Fibroblast of skin of right biceps (primary cell): ENCODE results near the gene KLHL33.
"Not testable (repeated sequence)": the region's sequence is repeated elsewhere in the genome, so short reads cannot be mapped to it uniquely, and the experiment has no call there.

Experiments
- DNase-seq: peaks from one replicate; pipeline ENCODE4 v3.0.0-alpha.2; 2013

KLHL33 gene

GRCh38 chr14:20452831-20453230, 16.9 kb upstream of the KLHL33 start:
- not testable (repeated sequence) for DNase-seq

- DNase-seq: no peak
Measured at GRCh38 chr14:20446889-20447288, 10.9 kb upstream of the KLHL33 start.

- not testable (repeated sequence) for DNase-seq
Measured at GRCh38 chr14:20443650-20444049, 7.7 kb upstream of the KLHL33 start.

- no peak for DNase-seq
Measured at GRCh38 chr14:20441461-20441860, 5.5 kb upstream of the KLHL33 start.

GRCh38 chr14:20440882-20441281, 4.9 kb upstream of the KLHL33 start:
- no peak for DNase-seq

GRCh38 chr14:20440465-20440864, 4.5 kb upstream of the KLHL33 start:
- DNase-seq: no peak

- no peak for DNase-seq
Measured at GRCh38 chr14:20438664-20439063, 2.7 kb upstream of the KLHL33 start.

- peak; percentile 79 for DNase-seq
Measured at GRCh38 chr14:20436363-20436755, 393 bp upstream of the KLHL33 start.

- DNase-seq: no peak
Measured at GRCh38 chr14:20434701-20435581, 1.0 kb downstream of the KLHL33 start.

- DNase-seq: no peak
Measured at GRCh38 chr14:20429801-20430669, 5.9 kb downstream of the KLHL33 start.

- no peak for DNase-seq
Measured at GRCh38 chr14:20428802-20429201, 7.2 kb downstream of the KLHL33 start.

GRCh38 chr14:20428010-20428365, 8.0 kb downstream of the KLHL33 start:
- no peak for DNase-seq

GRCh38 chr14:20427231-20428009, 8.5 kb downstream of the KLHL33 start:
- DNase-seq: peak; percentile 62

GRCh38 chr14:20424851-20425250, 11.1 kb downstream of the KLHL33 start:
- no peak for DNase-seq

GRCh38 chr14:20422886-20423285, 13.1 kb downstream of the KLHL33 start:
- no peak for DNase-seq

- DNase-seq: no peak
Measured at GRCh38 chr14:20421267-20421666, 14.7 kb downstream of the KLHL33 start.

GRCh38 chr14:20419419-20419818, 16.5 kb downstream of the KLHL33 start:
- no peak for DNase-seq

GRCh38 chr14:20418501-20418909, 17.5 kb downstream of the KLHL33 start:
- DNase-seq: no peak

GRCh38 chr14:20417250-20418186, 18.4 kb downstream of the KLHL33 start:
- no peak for DNase-seq

- no peak for DNase-seq
Measured at GRCh38 chr14:20416223-20416622, 19.7 kb downstream of the KLHL33 start.

- DNase-seq: peak; percentile 55
Measured at GRCh38 chr14:20415782-20416206, 20.2 kb downstream of the KLHL33 start.

GRCh38 chr14:20413744-20414082, 22.3 kb downstream of the KLHL33 start:
- peak; percentile 5 for DNase-seq
